PC-3 (cell line): ENCODE measurements around the gene EMD. TPM values are rescaled to one million over a fixed set of nuclear protein-coding genes. Genes with fewer than 3 reads are reported as not detected.
A peak's percentile ranks its signal among the peaks of the same experiment; 100 is the strongest.

Experiments used
- ATAC-seq: fragments of 200-7000 bp; cut with Tn5 transposase; 2 replicates; pipeline ENCODE4 v1.9.1; 2020; ENCODE audit warnings: mild to moderate bottlenecking, moderate library complexity
- BruUV-seq: library from RNA; stranded (reverse); fragments of 400-500 nt; replicated peaks from 2 replicates; lab custom pipeline; 2021; lab: Mats Ljungman, UMichigan
- CTCF ChIA-PET: fragments of 300-600 bp; sonication (Branson Sonifier 250); formaldehyde crosslinking; loops from one replicate; lab custom pipeline; 2022; ENCODE audit warnings: antibody characterized with exemption; lab: Charles Lee
- POLR2A ChIA-PET: fragments of 300-600 bp; sonication (Branson Sonifier 250); formaldehyde crosslinking; loops from one replicate; lab custom pipeline; 2022; ENCODE audit warnings: antibody characterized with exemption; ENCODE audit not compliant: unreplicated experiment; lab: Charles Lee
- DNase-seq: peaks from one replicate; pipeline ENCODE4 v3.0.0-alpha.2; 2015
- H2AFZ ChIP-seq: fragments of 300-600 bp; sonication (generic); 2 replicates; pipeline ENCODE4 v1.6.0; 2016; ENCODE audit warnings: antibody characterized with exemption, low read length
- H3F3A ChIP-seq: fragments of 300-600 bp; sonication (generic); one replicate; pipeline ENCODE4 v1.6.0; 2017; ENCODE audit warnings: antibody characterized with exemption, low read length, control low read depth, mild to moderate bottlenecking; ENCODE audit not compliant: unreplicated experiment
- H3K27ac ChIP-seq: fragments of 300-600 bp; sonication (generic); 2 replicates; pipeline ENCODE4 v1.5.1; 2016; ENCODE audit warnings: mild to moderate bottlenecking, low read length
- H3K27me3 ChIP-seq: fragments of 300-600 bp; sonication (generic); 2 replicates; pipeline ENCODE4 v1.6.1; 2016; ENCODE audit warnings: low read length, mixed read lengths
- H3K36me3 ChIP-seq: fragments of 300-600 bp; sonication (generic); 2 replicates; pipeline ENCODE4 v1.6.1; 2016; ENCODE audit warnings: low read depth, mixed run types, low read length, mixed read lengths
- H3K4me1 ChIP-seq: fragments of 300-600 bp; sonication (generic); 2 replicates; pipeline ENCODE4 v1.5.1; 2016; ENCODE audit warnings: low read length; ENCODE audit not compliant: insufficient read depth
- H3K4me2 ChIP-seq: fragments of 300-600 bp; sonication (generic); 2 replicates; pipeline ENCODE4 v1.6.0; 2016; ENCODE audit warnings: low read length
- H3K4me3 ChIP-seq: fragments of 300-600 bp; sonication (generic); 2 replicates; pipeline ENCODE4 v1.5.1; 2016; ENCODE audit warnings: mild to moderate bottlenecking, low read length, mixed read lengths
- H3K79me2 ChIP-seq: fragments of 300-600 bp; sonication (generic); 2 replicates; pipeline ENCODE4 v1.6.1; 2017; ENCODE audit warnings: low read length, mixed read lengths
- H3K9ac ChIP-seq: fragments of 300-600 bp; sonication (generic); 2 replicates; pipeline ENCODE4 v1.6.0; 2016; ENCODE audit warnings: mild to moderate bottlenecking, low read length
- H3K9me2 ChIP-seq: fragments of 300-600 bp; sonication (generic); replicated peaks from 2 replicates; pipeline ENCODE4 v1.6.1; 2016; ENCODE audit warnings: mixed run types, low read length, mixed read lengths
- H3K9me3 ChIP-seq: fragments of 300-600 bp; sonication (generic); 2 replicates; pipeline ENCODE4 v1.6.1; 2016; ENCODE audit warnings: low read length, mixed read lengths
- H4K20me1 ChIP-seq: fragments of 300-600 bp; sonication (generic); 2 replicates; pipeline ENCODE4 v1.6.1; 2016; ENCODE audit warnings: low read length, mixed read lengths
- EZH2 ChIP-seq: fragments of 300-600 bp; sonication (generic); IDR thresholded peaks from one replicate; pipeline ENCODE4 v1.6.1; 2017; ENCODE audit warnings: antibody characterized with exemption, mild to moderate bottlenecking, low read length; ENCODE audit not compliant: unreplicated experiment
- EZH2phosphoT487 ChIP-seq: fragments of 300-600 bp; sonication (generic); IDR thresholded peaks from 2 replicates; pipeline ENCODE4 v1.6.1; 2018; ENCODE audit warnings: mild to moderate bottlenecking, antibody characterized with exemption, low read length, borderline replicate concordance
- intact Hi-C: fragments of 100-400 bp; cut with micrococcal nuclease; formaldehyde crosslinking; loops from 2 replicates; pipeline ENCODE4 v1.9.0; 2023
- total RNA-seq: library from RNA; depleted of rRNA; stranded (reverse); fragments of >200 nt; gene quantifications from 2 replicates; pipeline ENCODE4 v1.2.3, GENCODE V29; 2014
- TF ChIP-seq, protein P1 (sequence below): fragments of 300-600 bp; sonication (generic); conservative IDR thresholded peaks from 2 replicates; pipeline ENCODE4 v1.5.1; 2017; ENCODE audit warnings: antibody characterized with exemption, low read depth, mild to moderate bottlenecking, low read length

The EMD gene
- total RNA-seq, 1 experiment from 2014 or later: 46.8 TPM

DNA sequence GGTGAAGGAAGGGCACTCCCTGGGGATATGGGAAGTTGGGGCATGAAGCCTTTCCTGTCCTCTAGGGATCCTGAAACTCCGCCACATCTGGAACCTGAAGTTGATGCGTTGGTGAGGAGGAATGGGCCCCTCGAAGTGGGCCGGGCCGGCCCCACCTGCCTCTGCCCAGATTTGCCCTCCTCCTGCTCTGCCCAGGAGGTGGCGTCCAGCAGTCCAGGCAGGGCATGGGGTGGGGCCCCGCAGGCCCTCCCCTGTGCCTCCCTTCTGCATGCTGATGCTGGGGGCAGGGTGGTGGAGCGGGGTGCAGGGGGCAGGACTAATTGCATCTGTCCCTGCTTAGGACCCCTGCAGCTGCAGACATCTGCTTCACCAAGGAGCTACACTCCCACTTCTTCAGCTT, 34.0 kb downstream of the EMD start:
- Histone ChIP-seq H3K4me2 (peak overlapping the region; percentile 94; the same call in 1 of the 2 replicates), H2AFZ (no peak overlapping the region), H3K79me2 (peaks cover 22% of the 10 kb centered on the region), H3K9me2 (no peaks in the 10 kb centered on the region), H3K36me3 (no peaks in the 10 kb centered on the region), H3K4me1 (peaks cover 26% of the 10 kb centered on the region), H4K20me1 (no peaks in the 10 kb centered on the region), H3K9me3 (no peaks in the 10 kb centered on the region), H3K4me3 (no peak overlapping the region), H3K27me3 (no peaks in the 10 kb centered on the region), H3K27ac (no peak overlapping the region), H3F3A (no peaks in the 10 kb centered on the region), H3K9ac (no peak overlapping the region)
- ChIA-PET POLR2A (interaction anchor here (0.6 kb wide), 1 partner anchor 283 kb away, joined by 4 read pairs; no protein-coding TSS in a partner anchor), CTCF (no interaction called here)
- DNase-seq: no peak
- no peak for TF ChIP-seq EZH2phosphoT487
- TF ChIP-seq EZH2: no peak
- no peak for ATAC-seq
- intact Hi-C loops: no loop called here
- BruUV-seq: no TSS peak

GRCh38 chrX:154417157-154417556, 38.1 kb downstream of the EMD start:
- BruUV-seq: no TSS peak
- no peak for DNase-seq
- H2AFZ ChIP-seq: no peak overlapping the region
- peaks cover 9% of the 10 kb centered on the region for H3K4me1 ChIP-seq
- no peaks in the 10 kb centered on the region for H3K79me2 ChIP-seq
- no peak for ATAC-seq
- intact Hi-C loops: no loop called here
- TF ChIP-seq EZH2phosphoT487 (no peak), EZH2 (no peak)
- TF ChIP-seq, protein P1, sequence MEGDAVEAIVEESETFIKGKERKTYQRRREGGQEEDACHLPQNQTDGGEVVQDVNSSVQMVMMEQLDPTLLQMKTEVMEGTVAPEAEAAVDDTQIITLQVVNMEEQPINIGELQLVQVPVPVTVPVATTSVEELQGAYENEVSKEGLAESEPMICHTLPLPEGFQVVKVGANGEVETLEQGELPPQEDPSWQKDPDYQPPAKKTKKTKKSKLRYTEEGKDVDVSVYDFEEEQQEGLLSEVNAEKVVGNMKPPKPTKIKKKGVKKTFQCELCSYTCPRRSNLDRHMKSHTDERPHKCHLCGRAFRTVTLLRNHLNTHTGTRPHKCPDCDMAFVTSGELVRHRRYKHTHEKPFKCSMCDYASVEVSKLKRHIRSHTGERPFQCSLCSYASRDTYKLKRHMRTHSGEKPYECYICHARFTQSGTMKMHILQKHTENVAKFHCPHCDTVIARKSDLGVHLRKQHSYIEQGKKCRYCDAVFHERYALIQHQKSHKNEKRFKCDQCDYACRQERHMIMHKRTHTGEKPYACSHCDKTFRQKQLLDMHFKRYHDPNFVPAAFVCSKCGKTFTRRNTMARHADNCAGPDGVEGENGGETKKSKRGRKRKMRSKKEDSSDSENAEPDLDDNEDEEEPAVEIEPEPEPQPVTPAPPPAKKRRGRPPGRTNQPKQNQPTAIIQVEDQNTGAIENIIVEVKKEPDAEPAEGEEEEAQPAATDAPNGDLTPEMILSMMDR: no peak
- H3F3A ChIP-seq: no peaks in the 10 kb centered on the region
- H3K27ac ChIP-seq: no peak overlapping the region
- CTCF ChIA-PET: no interaction called here
- no peak overlapping the region for H3K4me3 ChIP-seq
- no peak overlapping the region for H3K9ac ChIP-seq
- no peaks in the 10 kb centered on the region for H3K9me3 ChIP-seq
- no peaks in the 10 kb centered on the region for H4K20me1 ChIP-seq
- H3K9me2 ChIP-seq: no peaks in the 10 kb centered on the region
- H3K27me3 ChIP-seq: no peaks in the 10 kb centered on the region
- H3K4me2 ChIP-seq: no peak overlapping the region
- POLR2A ChIA-PET: no interaction called here
- H3K36me3 ChIP-seq: no peaks in the 10 kb centered on the region

- Histone ChIP-seq H4K20me1 (no peaks in the 10 kb centered on the region), H3F3A (no peaks in the 10 kb centered on the region), H3K27ac (no peak overlapping the region), H2AFZ (no peak overlapping the region), H3K27me3 (no peaks in the 10 kb centered on the region), H3K9me2 (no peaks in the 10 kb centered on the region), H3K4me2 (no peak overlapping the region), H3K79me2 (no peaks in the 10 kb centered on the region), H3K4me3 (no peak overlapping the region), H3K36me3 (no peaks in the 10 kb centered on the region), H3K9ac (no peak overlapping the region), H3K9me3 (no peaks in the 10 kb centered on the region), H3K4me1 (no peaks in the 10 kb centered on the region)
- ChIA-PET POLR2A (interaction anchor here (0.6 kb wide), 1 partner anchor 55 kb away, joined by 5 read pairs; no protein-coding TSS in a partner anchor), CTCF (no interaction called here)
- ATAC-seq: no peak
- TF ChIP-seq EZH2 (no peak), EZH2phosphoT487 (no peak)
- TF ChIP-seq, protein P1: no peak
- intact Hi-C loops: no loop called here
- no TSS peak for BruUV-seq
- no peak for DNase-seq
These were observed 40.1 kb downstream of the EMD start for GRCh38 chrX:154419189-154419588.
